Gastrocnemius medialis (tissue), 4 donors: ENCODE measurements around the gene HYLS1.

Experiments used
- CTCF ChIP-seq, 5 experiments: fragments of 450-650 bp in 3 of 5; fragments of 200-600 bp in 2 of 5; sonication (generic) in 2 of 5; IDR thresholded peaks in 4 of 5; conservative IDR thresholded peaks in 1 of 5; 1 replicate in 4 of 5; 2 replicates in 1 of 5; pipeline ENCODE4 v1.5.1; 2016 to 2019; ENCODE audit warnings: antibody characterized with exemption in 5 of 5, mild to moderate bottlenecking in 3 of 5, moderate library complexity in 3 of 5
- POLR2A ChIP-seq, 2 donors: fragments of 450-650 bp; IDR thresholded peaks; one replicate each; pipeline ENCODE4 v1.6.1; 2017; ENCODE audit warnings: antibody characterized with exemption in 2 of 2, mild to moderate bottlenecking in 2 of 2, moderate library complexity in 2 of 2

GRCh38 chr11:125901872-125902271 lies 14.4 kb downstream of the HYLS1 start:
- TF ChIP-seq CTCF (IDR thresholded peaks at IDR 0.05 in 4 of 5, conservative IDR thresholded peaks at IDR 0.05 in 1 of 5), result no peak
- no peak for TF ChIP-seq POLR2A (IDR thresholded peaks at IDR 0.05)
